HEK293 (cell line): ENCODE results near the gene MBLAC1.

Source experiments
- EGR2 ChIP-seq: fragments of 450-650 bp; formaldehyde crosslinking; IDR thresholded peaks from 2 replicates; pipeline ENCODE4 v1.5.1; 2016; ENCODE audit warnings: low read depth, missing biosample characterization, missing genetic modification characterization
- GLIS1 ChIP-seq: fragments of 450-650 bp; formaldehyde crosslinking; IDR thresholded peaks from 2 replicates; pipeline ENCODE4 v1.5.1; 2016; ENCODE audit warnings: missing biosample characterization, missing genetic modification characterization
- GLIS2 ChIP-seq: fragments of 450-650 bp; formaldehyde crosslinking; IDR thresholded peaks from 2 replicates; pipeline ENCODE4 v1.5.1; 2016; ENCODE audit warnings: missing biosample characterization, missing genetic modification characterization
- OSR2 ChIP-seq: fragments of 450-650 bp; formaldehyde crosslinking; IDR thresholded peaks from 2 replicates; pipeline ENCODE4 v1.5.1; 2016; ENCODE audit warnings: missing biosample characterization, missing genetic modification characterization
- ZBTB1 ChIP-seq: fragments of 450-650 bp; formaldehyde crosslinking; IDR thresholded peaks from 2 replicates; pipeline ENCODE4 v1.5.1; 2016; ENCODE audit warnings: missing biosample characterization, missing genetic modification characterization
- ZNF138 ChIP-seq: fragments of 450-650 bp; formaldehyde crosslinking; IDR thresholded peaks from 2 replicates; pipeline ENCODE4 v1.5.1; 2016; ENCODE audit warnings: missing biosample characterization, missing genetic modification characterization, borderline replicate concordance
- ZNF146 ChIP-seq: fragments of 450-650 bp; formaldehyde crosslinking; IDR thresholded peaks from 2 replicates; pipeline ENCODE4 v1.5.1; 2016; ENCODE audit warnings: missing biosample characterization, missing genetic modification characterization
- ZNF416 ChIP-seq: fragments of 450-650 bp; formaldehyde crosslinking; IDR thresholded peaks from 2 replicates; pipeline ENCODE4 v1.5.1; 2016; ENCODE audit warnings: missing biosample characterization, missing genetic modification characterization
- ZNF548 ChIP-seq: fragments of 450-650 bp; formaldehyde crosslinking; IDR thresholded peaks from 2 replicates; pipeline ENCODE4 v1.5.1; 2016; ENCODE audit warnings: missing biosample characterization, missing genetic modification characterization
- ZNF549 ChIP-seq: fragments of 450-650 bp; IDR thresholded peaks from 2 replicates; pipeline ENCODE4 v1.5.1; 2018; ENCODE audit warnings: missing biosample characterization, missing genetic modification characterization, mild to moderate bottlenecking, inconsistent platforms, moderate library complexity
- ZNF626 ChIP-seq: fragments of 450-650 bp; sonication (Bioruptor Pico); formaldehyde crosslinking; IDR thresholded peaks from 2 replicates; pipeline ENCODE4 v1.5.1; 2018; ENCODE audit warnings: missing biosample characterization, missing genetic modification characterization, inconsistent platforms
- ZNF701 ChIP-seq: fragments of 450-650 bp; formaldehyde crosslinking; IDR thresholded peaks from 2 replicates; pipeline ENCODE4 v1.5.1; 2016; ENCODE audit warnings: missing biosample characterization, missing genetic modification characterization
- ZNF707 ChIP-seq: fragments of 450-650 bp; formaldehyde crosslinking; IDR thresholded peaks from 2 replicates; pipeline ENCODE4 v1.5.1; 2016; ENCODE audit warnings: missing biosample characterization, missing genetic modification characterization
- TF ChIP-seq, protein P1 (sequence below): fragments of 450-650 bp; formaldehyde crosslinking; IDR thresholded peaks from 2 replicates; pipeline ENCODE4 v1.5.1; 2016; ENCODE audit warnings: missing biosample characterization, missing genetic modification characterization
- TF ChIP-seq, protein P2 (sequence below): fragments of 450-650 bp; formaldehyde crosslinking; IDR thresholded peaks from 2 replicates; pipeline ENCODE4 v1.5.1; 2016; ENCODE audit warnings: missing biosample characterization, missing genetic modification characterization
- TF ChIP-seq, protein P3 (sequence below): fragments of 450-650 bp; formaldehyde crosslinking; IDR thresholded peaks from 2 replicates; pipeline ENCODE4 v1.5.1; 2016; ENCODE audit warnings: missing biosample characterization, missing genetic modification characterization, low read depth
- TF ChIP-seq, protein P4 (sequence below): fragments of 450-650 bp; formaldehyde crosslinking; IDR thresholded peaks from 2 replicates; pipeline ENCODE4 v1.5.1; 2016; ENCODE audit warnings: missing biosample characterization, missing genetic modification characterization, borderline replicate concordance
- TF ChIP-seq, protein P5 (sequence below): fragments of 450-650 bp; formaldehyde crosslinking; IDR thresholded peaks from 2 replicates; pipeline ENCODE4 v1.5.1; 2017; ENCODE audit warnings: missing biosample characterization, missing genetic modification characterization

Gene MBLAC1

DNA sequence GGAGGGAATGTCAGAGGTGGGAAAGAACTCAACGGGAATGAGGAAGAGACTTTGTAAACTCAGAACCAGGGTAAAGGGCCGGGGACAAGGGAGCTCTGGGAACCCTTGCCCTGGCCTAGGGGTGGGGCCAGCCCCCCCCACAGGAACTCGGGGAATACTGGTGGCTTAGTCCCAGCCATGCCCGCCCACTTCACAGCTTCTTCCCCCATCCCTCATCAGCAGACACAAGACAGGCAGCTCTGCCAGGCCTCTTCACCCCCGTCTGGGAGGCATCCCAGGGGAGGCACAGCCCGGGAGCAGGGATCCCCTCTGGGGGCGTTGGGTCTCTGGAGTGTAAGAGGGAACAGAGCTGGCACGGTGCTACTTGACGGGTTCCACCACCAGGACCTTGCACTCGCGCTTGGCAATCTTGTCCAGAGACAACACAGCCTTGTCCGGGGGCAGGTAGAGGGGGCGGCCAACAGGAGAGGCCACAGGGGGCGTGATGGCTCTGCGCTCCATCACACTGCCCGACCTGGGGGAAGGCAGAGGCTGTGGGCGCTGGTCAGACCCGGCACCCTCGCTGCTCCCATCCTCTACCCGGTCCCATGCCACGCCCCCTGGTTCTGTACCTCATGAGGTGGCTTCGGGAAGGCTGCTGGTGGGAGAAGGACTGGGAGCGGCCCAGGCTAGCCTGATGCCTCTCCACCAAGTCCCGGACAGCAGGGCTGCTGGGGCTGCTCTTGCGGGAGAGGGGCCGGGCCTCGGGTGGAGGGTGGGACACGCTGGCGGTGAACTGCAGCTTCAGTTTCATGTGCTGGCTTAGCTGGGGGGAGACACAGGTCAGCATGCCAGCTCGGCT lies 28.1 kb downstream of the MBLAC1 start (continued):
- TF ChIP-seq, protein P1, sequence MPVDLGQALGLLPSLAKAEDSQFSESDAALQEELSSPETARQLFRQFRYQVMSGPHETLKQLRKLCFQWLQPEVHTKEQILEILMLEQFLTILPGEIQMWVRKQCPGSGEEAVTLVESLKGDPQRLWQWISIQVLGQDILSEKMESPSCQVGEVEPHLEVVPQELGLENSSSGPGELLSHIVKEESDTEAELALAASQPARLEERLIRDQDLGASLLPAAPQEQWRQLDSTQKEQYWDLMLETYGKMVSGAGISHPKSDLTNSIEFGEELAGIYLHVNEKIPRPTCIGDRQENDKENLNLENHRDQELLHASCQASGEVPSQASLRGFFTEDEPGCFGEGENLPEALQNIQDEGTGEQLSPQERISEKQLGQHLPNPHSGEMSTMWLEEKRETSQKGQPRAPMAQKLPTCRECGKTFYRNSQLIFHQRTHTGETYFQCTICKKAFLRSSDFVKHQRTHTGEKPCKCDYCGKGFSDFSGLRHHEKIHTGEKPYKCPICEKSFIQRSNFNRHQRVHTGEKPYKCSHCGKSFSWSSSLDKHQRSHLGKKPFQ (tag by site-specific recombination) = no peak
- TF ChIP-seq, protein P2, sequence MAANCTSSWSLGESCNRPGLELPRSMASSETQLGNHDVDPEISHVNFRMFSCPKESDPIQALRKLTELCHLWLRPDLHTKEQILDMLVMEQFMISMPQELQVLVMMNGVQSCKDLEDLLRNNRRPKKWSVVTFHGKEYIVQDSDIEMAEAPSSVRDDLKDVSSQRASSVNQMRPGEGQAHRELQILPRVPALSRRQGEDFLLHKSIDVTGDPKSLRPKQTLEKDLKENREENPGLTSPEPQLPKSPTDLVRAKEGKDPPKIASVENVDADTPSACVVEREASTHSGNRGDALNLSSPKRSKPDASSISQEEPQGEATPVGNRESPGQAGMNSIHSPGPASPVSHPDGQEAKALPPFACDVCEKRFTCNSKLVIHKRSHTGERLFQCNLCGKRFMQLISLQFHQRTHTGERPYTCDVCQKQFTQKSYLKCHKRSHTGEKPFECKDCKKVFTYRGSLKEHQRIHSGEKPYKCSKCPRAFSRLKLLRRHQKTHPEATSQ (tag by site-specific recombination) = no peak
- TF ChIP-seq ZBTB1 (tag by site-specific recombination) (no peak), OSR2 (tag by site-specific recombination) (no peak), ZNF707 (no peak), ZNF626 (no peak), ZNF146 (tag by site-specific recombination) (no peak), ZNF138 (no peak), ZNF549 (tag by site-specific recombination) (no peak), EGR2 (peak; percentile 84), GLIS1 (tag by site-specific recombination) (peak; percentile 79), ZNF416 (tag by site-specific recombination) (no peak), ZNF548 (no peak), GLIS2 (tag by site-specific recombination) (peak; percentile 85), ZNF701 (tag by site-specific recombination) (no peak)
- TF ChIP-seq, protein P3, sequence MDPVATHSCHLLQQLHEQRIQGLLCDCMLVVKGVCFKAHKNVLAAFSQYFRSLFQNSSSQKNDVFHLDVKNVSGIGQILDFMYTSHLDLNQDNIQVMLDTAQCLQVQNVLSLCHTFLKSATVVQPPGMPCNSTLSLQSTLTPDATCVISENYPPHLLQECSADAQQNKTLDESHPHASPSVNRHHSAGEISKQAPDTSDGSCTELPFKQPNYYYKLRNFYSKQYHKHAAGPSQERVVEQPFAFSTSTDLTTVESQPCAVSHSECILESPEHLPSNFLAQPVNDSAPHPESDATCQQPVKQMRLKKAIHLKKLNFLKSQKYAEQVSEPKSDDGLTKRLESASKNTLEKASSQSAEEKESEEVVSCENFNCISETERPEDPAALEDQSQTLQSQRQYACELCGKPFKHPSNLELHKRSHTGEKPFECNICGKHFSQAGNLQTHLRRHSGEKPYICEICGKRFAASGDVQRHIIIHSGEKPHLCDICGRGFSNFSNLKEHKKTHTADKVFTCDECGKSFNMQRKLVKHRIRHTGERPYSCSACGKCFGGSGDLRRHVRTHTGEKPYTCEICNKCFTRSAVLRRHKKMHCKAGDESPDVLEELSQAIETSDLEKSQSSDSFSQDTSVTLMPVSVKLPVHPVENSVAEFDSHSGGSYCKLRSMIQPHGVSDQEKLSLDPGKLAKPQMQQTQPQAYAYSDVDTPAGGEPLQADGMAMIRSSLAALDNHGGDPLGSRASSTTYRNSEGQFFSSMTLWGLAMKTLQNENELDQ (tag by site-specific recombination) = no peak
- TF ChIP-seq, protein P4, sequence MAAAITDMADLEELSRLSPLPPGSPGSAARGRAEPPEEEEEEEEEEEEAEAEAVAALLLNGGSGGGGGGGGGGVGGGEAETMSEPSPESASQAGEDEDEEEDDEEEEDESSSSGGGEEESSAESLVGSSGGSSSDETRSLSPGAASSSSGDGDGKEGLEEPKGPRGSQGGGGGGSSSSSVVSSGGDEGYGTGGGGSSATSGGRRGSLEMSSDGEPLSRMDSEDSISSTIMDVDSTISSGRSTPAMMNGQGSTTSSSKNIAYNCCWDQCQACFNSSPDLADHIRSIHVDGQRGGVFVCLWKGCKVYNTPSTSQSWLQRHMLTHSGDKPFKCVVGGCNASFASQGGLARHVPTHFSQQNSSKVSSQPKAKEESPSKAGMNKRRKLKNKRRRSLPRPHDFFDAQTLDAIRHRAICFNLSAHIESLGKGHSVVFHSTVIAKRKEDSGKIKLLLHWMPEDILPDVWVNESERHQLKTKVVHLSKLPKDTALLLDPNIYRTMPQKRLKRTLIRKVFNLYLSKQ (tag by site-specific recombination) = no peak
- TF ChIP-seq, protein P5, sequence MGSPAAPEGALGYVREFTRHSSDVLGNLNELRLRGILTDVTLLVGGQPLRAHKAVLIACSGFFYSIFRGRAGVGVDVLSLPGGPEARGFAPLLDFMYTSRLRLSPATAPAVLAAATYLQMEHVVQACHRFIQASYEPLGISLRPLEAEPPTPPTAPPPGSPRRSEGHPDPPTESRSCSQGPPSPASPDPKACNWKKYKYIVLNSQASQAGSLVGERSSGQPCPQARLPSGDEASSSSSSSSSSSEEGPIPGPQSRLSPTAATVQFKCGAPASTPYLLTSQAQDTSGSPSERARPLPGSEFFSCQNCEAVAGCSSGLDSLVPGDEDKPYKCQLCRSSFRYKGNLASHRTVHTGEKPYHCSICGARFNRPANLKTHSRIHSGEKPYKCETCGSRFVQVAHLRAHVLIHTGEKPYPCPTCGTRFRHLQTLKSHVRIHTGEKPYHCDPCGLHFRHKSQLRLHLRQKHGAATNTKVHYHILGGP (tag by site-specific recombination) = no peak
